Activated CD4-positive, alpha-beta T cell treated with anti-CD3 and anti-CD28 coated beads, Interleukin-2, amount 50 U/mL, for 1 hour (primary cell): ENCODE results near the gene CHST2.

Experiments
- DNase-seq: peaks from one replicate; pipeline ENCODE4 v3.0.0-alpha.2; 2020

Gene CHST2

DNA sequence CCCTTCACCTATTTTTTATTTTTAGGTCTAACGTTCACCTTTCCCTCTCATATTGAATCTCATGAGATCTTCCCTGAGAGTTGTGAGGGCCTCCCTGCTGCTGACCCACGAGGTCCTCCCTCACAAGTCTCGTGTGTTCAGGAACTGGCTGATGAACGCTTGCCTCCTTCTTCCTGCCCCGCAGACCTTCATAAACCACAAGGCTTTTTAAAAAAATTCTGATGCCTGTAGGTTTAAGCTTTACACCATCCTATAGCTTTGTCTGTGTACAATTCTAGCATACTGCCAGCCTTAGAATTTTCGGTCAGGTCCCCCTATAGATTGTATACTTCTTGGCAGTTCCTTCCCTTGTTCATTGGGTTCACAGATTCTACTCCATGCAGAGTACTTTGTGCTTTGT lies 50.5 kb downstream of the CHST2 start:
- DNase-seq, result no peak

DNA sequence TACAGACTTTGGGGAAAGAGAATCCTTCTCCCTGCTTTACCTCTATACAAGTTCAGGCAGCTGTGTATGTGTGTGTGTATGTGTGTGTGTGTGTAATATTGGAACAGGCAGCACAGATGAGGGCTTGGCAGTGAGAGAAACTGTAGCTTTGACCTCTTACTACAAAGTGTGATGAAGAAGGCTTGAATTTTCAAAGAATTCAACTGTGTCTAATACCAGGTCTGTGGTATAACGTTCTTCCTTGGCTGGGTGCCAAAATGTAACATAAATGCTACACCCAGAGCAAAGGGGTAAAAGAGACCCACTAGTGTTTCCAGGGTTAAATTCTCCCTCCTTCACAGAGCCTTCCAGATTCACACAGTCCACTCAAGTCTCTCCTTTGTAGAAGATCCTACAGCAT lies 51.1 kb downstream of the CHST2 start:
- no peak for DNase-seq

DNA sequence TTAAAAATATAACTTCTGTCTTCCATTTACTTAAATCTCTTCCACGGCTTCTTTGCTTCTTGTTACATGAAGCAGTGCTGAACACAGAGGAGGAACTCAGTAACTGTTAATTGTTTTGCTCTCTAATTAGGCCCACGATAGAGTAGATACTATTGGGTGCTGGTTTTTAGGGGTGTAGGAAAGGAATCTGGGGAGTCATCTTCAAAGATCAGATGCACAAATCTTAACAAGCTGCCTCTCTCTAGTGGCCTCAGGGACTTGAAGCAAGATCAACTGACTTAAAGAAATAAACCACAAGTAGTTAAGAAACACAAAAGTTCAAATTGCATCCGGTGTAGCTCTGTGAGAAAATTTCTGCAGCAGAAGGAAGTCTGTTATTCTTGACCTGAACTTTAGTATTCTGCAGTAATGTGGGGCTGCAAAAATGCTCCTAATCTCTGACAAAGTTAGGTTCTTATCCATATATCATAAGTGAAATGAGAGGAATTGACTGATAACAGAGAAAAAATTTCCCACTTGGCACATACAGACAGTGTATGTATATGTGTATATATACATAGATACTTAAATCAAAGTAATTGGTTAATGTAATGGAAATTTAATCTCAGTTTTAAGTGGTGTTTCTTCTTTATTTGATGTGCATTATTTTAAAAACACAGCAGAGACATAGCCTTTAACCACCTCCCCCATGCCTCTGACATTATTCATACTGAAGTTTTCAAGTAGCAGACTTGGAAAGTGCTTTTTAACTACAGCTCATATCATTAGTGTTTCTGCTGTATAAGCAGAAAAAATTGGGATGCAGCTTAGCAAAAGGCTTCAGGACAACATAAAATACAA lies 51.8 kb downstream of the CHST2 start:
- no peak for DNase-seq

DNA sequence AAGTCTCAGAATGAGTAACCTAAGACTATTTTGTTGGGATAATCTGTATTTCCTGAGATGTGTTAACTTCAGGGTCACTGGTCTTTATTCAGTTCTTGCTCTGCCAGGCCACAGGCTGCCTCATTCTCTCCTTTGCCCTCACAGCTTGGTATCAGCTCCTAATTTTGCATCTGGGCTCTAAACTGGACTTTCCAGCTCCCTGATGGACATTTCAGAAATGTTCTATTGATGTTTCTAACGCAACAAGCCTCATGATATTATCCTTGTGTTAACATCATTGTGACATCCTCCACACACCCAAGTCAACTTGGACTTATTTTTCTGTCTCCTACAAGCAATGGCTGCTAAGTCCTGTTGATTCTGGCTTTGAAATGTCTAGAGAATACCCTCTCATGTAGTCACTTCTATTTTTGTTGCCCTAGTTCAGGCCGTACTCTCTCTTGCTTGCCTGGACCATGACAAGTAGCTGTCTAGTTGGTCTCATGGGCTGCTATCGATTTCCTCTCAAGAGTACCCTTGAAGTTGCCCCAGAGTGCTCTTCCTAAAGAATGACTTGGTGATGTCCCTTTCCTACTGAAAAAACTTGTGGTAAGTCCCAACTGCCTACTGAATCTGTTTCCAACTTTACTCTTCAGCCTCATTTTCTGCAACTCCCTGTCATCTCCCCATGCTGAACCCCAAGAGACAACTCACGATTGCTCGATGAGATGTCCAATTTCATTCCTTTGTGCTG lies 52.7 kb downstream of the CHST2 start:
- no peak for DNase-seq

DNA sequence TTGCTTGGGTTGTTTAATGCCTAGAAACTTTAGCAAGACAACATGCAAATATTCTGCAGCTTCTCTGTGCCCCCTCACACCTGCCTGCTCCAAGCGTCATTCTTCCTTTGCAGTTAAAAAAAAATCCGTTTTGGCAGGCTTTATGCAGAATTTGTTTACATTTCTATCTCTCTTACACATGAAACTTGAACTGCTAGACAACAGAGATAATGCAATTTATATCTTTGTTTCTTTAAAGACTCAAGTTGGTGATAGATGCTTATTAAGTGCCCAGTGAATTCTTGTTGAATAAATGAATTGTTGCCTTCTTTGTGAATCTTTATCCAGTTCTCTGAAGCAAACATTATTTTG lies 53.2 kb downstream of the CHST2 start:
- no peak for DNase-seq

DNA sequence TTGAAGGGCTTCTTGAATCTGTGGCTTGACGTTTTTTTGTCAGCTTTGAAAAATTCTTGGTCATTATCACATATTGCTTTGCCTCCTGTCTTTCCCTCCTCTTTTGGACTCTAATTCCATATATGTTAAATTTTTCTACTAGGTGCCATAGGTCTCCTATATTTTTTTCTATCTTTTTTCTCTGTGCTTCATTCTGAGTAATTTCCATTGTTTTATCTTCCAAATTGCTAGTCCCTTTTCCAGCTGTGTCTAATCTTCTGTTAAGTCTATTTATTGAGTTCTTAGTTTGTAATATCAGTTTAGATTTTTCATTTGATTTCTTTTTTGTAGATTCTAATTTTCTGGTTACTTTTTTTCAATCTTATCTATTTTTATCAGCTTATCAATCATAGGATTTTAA lies 53.7 kb downstream of the CHST2 start:
- no peak for DNase-seq
